Natural killer cell treated with Interleukin-12 subunit alpha and Interleukin-12 subunit beta and Interleukin-15 and Interleukin-18, amount 100 ng/mL, for 72 hours (primary cell): ENCODE results near the gene RYR3. TPM values are rescaled to one million over a fixed set of nuclear protein-coding genes. Genes with fewer than 3 reads are reported as not detected.
"Not testable (repeated sequence)": the region's sequence is repeated elsewhere in the genome, so short reads cannot be mapped to it uniquely, and the experiment has no call there.

Experiments
- ATAC-seq, 2 donors: fragments of 150-1000 bp; cut with Tn5 transposase in 1 of 2; sonication (Bioruptor Pico), chemical (Tn5 transposase) in 1 of 2; 2 replicates each; pipeline ENCODE4 v1.10.0; 2021
- DNase-seq: peaks from one replicate; pipeline ENCODE4 v3.0.0; 2022; ENCODE audit warnings: low spot score
- H3K27ac Mint-ChIP-seq, 2 donors: 1 replicate in 1 of 2; 2 replicates in 1 of 2; pipeline ENCODE4 v1.8.0; 2022; ENCODE audit warnings: mixed read lengths in 2 of 2, mild to moderate bottlenecking in 1 of 2, moderate library complexity in 1 of 2
- H3K27me3 Mint-ChIP-seq, 2 donors: 1 replicate in 1 of 2; 2 replicates in 1 of 2; pipeline ENCODE4 v1.8.0; 2022; ENCODE audit warnings: mixed read lengths in 2 of 2
- H3K36me3 Mint-ChIP-seq: one replicate; pipeline ENCODE4 v1.8.0; 2022; ENCODE audit warnings: mixed read lengths
- H3K4me1 Mint-ChIP-seq, 2 donors: 1 replicate in 1 of 2; 2 replicates in 1 of 2; pipeline ENCODE4 v1.8.0; 2022; ENCODE audit warnings: low read depth in 2 of 2, mixed read lengths in 2 of 2, mild to moderate bottlenecking in 1 of 2
- H3K4me3 Mint-ChIP-seq: one replicate; pipeline ENCODE4 v1.8.0; 2022; ENCODE audit warnings: mixed read lengths
- H3K9me3 Mint-ChIP-seq: 2 replicates; pipeline ENCODE4 v1.8.0; 2022; ENCODE audit warnings: mixed read lengths
- total RNA-seq, 2 donors: library from RNA; stranded (reverse); gene quantifications; one replicate each; pipeline ENCODE4 v1.2.3, GENCODE V29; 2022

RYR3 gene
- total RNA-seq, 2 donors from 2014 or later = not detected

DNA sequence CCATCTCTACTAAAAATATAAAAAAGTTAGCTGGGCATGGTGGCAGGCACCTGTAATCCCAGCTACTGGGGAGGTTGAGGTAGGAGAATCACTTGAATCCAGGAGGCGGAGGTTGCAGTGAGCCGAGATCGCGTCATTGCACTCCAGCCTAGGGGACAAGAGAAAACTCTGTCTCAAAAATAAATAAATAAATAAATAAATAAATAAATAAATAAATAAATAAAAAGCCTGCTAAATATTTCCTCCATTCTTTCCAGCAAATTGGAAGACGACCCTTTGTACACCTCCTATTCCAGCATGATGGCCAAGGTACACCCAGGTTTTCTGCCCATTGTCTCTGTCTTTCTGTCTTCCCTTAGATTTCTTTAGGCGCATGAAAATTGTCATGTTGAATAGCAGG is 508.7 kb downstream of the RYR3 start:
- not testable (repeated sequence) for H3K4me1 Mint-ChIP-seq, H3K9me3 Mint-ChIP-seq, ATAC-seq, DNase-seq, H3K36me3 Mint-ChIP-seq, H3K4me3 Mint-ChIP-seq, H3K27ac Mint-ChIP-seq
- peaks cover 3 to 12% of the 10 kb centered on the region in 2 donors for H3K27me3 Mint-ChIP-seq

- Mint-ChIP-seq H3K27me3 (peaks cover 8 to 9% of the 10 kb centered on the region in 2 donors), H3K4me3 (no peak overlapping the region), H3K4me1 (no peaks in the 10 kb centered on the region), H3K9me3 (no peaks in the 10 kb centered on the region), H3K27ac (no peak overlapping the region), H3K36me3 (no peaks in the 10 kb centered on the region)
- ATAC-seq (no peak), DNase-seq (no peak)
Measured at GRCh38 chr15:33822479-33822878, 511.7 kb downstream of the RYR3 start.

DNA sequence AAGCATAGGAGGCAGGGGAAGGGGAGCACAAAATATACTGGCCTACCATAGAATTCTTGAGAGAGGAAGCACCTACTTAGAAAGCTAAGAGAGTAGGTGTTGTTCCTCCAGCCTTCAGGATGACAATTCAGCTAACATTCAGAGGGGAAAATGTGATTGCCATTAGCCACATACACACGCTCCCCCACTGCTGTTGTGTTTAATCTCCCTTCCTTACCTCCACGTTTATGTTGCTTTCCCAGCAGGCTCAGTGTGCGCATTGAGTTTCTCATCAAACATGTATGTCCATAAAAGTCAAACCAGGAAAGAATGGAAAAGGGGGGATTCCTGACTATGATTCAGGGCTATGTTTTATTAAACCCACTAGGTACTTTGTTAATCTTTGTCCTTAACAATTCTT is 512.4 kb downstream of the RYR3 start:
- no peak overlapping the region for H3K27ac Mint-ChIP-seq
- peak in 1 of 2 donors; percentile 50 for ATAC-seq
- no peak for DNase-seq
- H3K9me3 Mint-ChIP-seq = no peaks in the 10 kb centered on the region
- H3K36me3 Mint-ChIP-seq = no peaks in the 10 kb centered on the region
- H3K4me3 Mint-ChIP-seq = no peak overlapping the region
- H3K27me3 Mint-ChIP-seq = peaks cover 4 to 6% of the 10 kb centered on the region in 2 donors
- H3K4me1 Mint-ChIP-seq = no peaks in the 10 kb centered on the region

DNA sequence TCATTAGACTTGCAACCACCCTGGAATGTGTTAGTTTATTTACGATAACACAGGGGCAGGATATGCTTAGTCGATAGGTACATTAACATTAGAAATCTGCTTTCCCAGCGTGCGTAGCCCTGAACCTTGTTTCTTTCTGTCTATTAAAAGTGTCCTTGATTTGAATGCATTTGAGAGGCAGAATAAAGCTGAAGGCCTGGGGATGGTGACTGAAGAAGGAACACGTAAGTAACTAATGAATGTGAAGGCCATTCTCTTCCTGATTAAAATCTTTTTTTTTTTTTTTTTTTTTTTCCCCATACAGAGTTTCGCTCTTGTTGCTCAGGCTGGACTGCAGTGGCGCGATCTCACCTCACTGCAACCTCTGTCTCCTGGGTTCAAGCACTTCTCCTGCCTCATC is 514.7 kb downstream of the RYR3 start:
- ATAC-seq (no peak), DNase-seq (no peak)
- no peak overlapping the region for H3K4me3 Mint-ChIP-seq
- peaks cover 0 to 7% of the 10 kb centered on the region in 2 donors for H3K27me3 Mint-ChIP-seq
- no peaks in the 10 kb centered on the region for H3K36me3 Mint-ChIP-seq
- H3K27ac Mint-ChIP-seq = no peak overlapping the region
- no peaks in the 10 kb centered on the region for H3K9me3 Mint-ChIP-seq
- no peaks in the 10 kb centered on the region for H3K4me1 Mint-ChIP-seq

DNA sequence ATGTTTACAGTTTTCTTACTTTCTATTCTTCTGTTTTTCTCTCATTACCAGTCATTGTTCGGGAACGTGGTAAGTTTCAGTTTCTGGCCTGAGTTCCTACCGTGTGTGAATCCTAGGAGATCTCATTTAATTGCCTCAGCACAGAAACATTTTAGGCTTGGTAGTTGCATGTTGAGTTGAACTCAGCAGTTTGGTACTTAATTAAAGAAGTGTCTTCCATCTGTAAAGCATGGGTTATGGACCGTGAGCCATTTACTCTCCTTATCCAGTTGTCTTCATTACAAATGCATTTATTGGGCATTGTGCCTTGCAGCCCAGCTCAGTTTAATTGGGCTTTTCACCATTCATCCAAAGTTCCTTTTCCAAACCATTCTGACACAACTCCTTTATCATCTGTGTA is 515.4 kb downstream of the RYR3 start:
- no peak overlapping the region for H3K27ac Mint-ChIP-seq
- H3K9me3 Mint-ChIP-seq = no peaks in the 10 kb centered on the region
- no peaks in the 10 kb centered on the region for H3K4me1 Mint-ChIP-seq
- H3K4me3 Mint-ChIP-seq = no peak overlapping the region
- ATAC-seq = no peak
- no peaks in the 10 kb centered on the region for H3K36me3 Mint-ChIP-seq
- no peak for DNase-seq
- peaks cover 0 to 9% of the 10 kb centered on the region in 2 donors for H3K27me3 Mint-ChIP-seq

DNA sequence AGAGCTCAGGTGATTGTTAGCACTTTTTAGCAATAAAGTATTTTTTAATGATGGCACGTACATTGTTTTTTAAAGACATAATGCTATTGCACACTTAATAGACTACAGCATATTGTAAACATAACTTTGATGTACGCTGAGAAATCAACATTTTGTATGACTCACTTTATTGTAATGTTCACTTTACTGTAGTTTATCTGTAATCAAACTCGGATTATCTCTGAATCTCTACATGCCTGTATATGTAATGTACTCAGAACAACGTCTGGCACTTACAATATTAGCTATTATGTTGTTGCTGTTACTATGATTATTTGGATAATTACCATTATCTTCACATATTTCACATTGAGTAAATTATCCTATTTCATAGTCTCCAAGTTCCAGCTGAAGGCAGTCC is 519.6 kb downstream of the RYR3 start:
- Mint-ChIP-seq H3K27ac (no peak overlapping the region), H3K4me3 (no peak overlapping the region), H3K4me1 (no peaks in the 10 kb centered on the region), H3K36me3 (no peaks in the 10 kb centered on the region), H3K9me3 (no peaks in the 10 kb centered on the region), H3K27me3 (peaks cover 2 to 9% of the 10 kb centered on the region in 2 donors)
- ATAC-seq (no peak), DNase-seq (no peak)

DNA sequence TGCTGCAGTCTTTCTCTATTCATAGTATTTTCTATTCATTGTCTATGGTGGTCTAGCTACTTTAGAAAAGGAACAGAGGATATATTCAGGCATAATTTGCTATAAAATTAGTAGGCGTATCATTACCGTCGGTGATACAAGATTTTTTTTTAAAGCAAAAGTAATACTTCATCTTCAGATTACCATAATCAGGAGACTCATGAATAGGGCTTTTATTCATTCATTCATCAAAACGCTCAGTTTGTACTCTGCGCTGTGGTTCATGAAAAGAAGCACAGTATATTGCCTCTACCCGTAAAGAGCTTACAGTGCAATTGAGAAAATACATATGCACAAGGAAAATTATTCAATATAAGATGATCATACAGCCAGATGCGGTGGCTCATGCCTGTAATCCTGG is 520.9 kb downstream of the RYR3 start:
- no peaks in the 10 kb centered on the region for H3K36me3 Mint-ChIP-seq
- H3K27ac Mint-ChIP-seq = no peak overlapping the region
- DNase-seq (no peak), ATAC-seq (no peak)
- no peaks in the 10 kb centered on the region for H3K4me1 Mint-ChIP-seq
- no peak overlapping the region for H3K4me3 Mint-ChIP-seq
- peaks cover 2 to 11% of the 10 kb centered on the region in 2 donors for H3K27me3 Mint-ChIP-seq
- no peaks in the 10 kb centered on the region for H3K9me3 Mint-ChIP-seq

DNA sequence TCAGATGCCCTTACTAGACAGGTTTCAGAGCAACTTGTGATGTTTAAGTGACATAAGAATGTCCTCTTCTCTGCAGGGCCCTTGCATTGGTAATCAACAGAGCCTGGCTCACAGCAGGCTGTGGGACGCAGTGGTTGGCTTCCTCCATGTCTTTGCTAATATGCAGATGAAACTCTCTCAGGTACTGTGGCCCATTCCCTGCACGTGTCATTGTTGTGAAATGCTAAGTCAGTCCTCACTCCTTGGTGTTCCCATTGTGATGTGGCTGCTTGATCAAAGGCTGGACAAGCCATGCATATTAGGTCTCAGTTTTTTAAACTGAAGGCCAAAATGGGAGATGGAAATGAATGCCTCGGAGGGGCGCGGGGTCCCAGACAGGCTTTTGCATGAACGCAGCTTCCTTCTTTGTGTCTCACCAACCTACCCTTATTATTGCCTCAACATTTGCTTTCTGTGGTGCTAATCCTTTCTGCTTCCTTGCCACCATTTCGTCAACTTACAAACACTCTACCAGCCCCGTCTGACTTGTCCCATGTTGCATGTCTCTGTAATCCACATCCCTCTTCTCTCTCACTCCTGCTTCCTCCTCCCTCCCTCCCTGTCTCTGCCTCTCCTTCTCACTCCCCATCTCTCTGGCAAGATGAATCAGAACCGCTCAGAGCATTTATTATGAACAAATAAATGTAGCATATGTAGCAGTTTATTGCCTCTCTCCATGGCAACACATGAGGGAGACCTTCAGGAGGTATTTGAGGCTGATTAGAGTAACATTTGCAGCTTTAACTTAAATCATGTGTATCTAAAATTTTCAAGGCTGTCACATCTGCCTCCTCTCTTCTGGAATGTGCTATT is 524.4 kb downstream of the RYR3 start:
- Mint-ChIP-seq H3K9me3 (no peaks in the 10 kb centered on the region), H3K4me3 (no peak overlapping the region), H3K27ac (no peak overlapping the region), H3K4me1 (no peaks in the 10 kb centered on the region), H3K36me3 (no peaks in the 10 kb centered on the region), H3K27me3 (peaks cover 2 to 30% of the 10 kb centered on the region in 2 donors)
- DNase-seq = no peak
- no peak for ATAC-seq

- H3K36me3 Mint-ChIP-seq = no peaks in the 10 kb centered on the region
- H3K4me1 Mint-ChIP-seq = no peaks in the 10 kb centered on the region
- no peak overlapping the region for H3K4me3 Mint-ChIP-seq
- peaks cover 0 to 38% of the 10 kb centered on the region in 2 donors for H3K27me3 Mint-ChIP-seq
- no peaks in the 10 kb centered on the region for H3K9me3 Mint-ChIP-seq
- DNase-seq = no peak
- ATAC-seq = no peak
- no peak overlapping the region for H3K27ac Mint-ChIP-seq
Measured at GRCh38 chr15:33837294-33837693, 526.5 kb downstream of the RYR3 start.

DNA sequence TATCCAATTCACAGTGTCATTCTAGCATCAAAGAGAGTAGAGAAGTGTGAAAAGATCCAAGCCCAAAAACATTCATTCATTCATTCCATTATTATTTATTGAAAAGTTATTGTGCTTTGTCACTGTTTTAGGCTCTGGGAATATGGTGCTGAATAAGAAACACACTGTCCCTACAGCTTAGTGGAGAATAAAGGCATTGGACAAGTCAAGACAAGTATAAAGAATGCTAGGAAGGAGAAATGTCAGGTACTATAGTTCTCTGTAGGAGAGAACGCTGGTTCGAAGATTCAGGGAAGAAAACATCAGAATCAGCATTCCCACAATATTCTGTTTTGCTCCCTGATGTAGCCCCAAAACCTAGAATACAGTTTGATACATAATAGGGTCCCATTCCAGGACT is 528.8 kb downstream of the RYR3 start:
- DNase-seq (no peak), ATAC-seq (no peak)
- Mint-ChIP-seq H3K9me3 (no peaks in the 10 kb centered on the region), H3K27ac (no peak overlapping the region), H3K36me3 (no peaks in the 10 kb centered on the region), H3K4me1 (no peaks in the 10 kb centered on the region), H3K4me3 (no peak overlapping the region), H3K27me3 (peaks cover 0 to 38% of the 10 kb centered on the region in 2 donors)

- no peak overlapping the region for H3K4me3 Mint-ChIP-seq
- no peaks in the 10 kb centered on the region for H3K4me1 Mint-ChIP-seq
- H3K27me3 Mint-ChIP-seq = peaks cover 0 to 34% of the 10 kb centered on the region in 2 donors
- DNase-seq (no peak), ATAC-seq (no peak)
- no peaks in the 10 kb centered on the region for H3K36me3 Mint-ChIP-seq
- H3K9me3 Mint-ChIP-seq = no peaks in the 10 kb centered on the region
- no peak overlapping the region for H3K27ac Mint-ChIP-seq
Measured at GRCh38 chr15:33840615-33841014, 529.8 kb downstream of the RYR3 start.

DNA sequence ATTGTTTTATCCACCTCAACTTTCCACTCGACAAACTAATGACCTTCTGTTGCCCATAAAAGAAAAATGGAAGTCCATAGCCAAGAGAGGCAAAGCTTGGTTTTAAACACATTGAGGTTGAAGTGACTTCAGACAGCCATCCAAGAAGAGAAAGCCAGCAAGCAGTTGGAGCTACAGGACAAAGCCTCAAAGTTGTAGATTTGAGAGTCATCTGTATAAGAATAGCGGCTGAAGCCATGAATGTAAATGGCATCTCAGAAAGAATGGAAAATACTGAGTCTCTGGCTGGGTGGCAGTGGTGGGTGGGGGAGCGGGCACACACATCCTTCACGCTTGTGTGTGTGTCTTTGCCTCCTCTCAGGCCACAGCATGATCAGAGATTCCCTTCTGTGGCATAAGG is 533.4 kb downstream of the RYR3 start:
- Mint-ChIP-seq H3K4me1 (no peaks in the 10 kb centered on the region), H3K36me3 (no peaks in the 10 kb centered on the region), H3K9me3 (no peaks in the 10 kb centered on the region), H3K4me3 (no peak overlapping the region), H3K27ac (no peak overlapping the region), H3K27me3 (peaks cover 0 to 17% of the 10 kb centered on the region in 2 donors)
- ATAC-seq (no peak), DNase-seq (no peak)

GRCh38 chr15:33844597-33844996 is 533.8 kb downstream of the RYR3 start:
- H3K9me3 Mint-ChIP-seq = no peaks in the 10 kb centered on the region
- peaks cover 0 to 13% of the 10 kb centered on the region in 2 donors for H3K27me3 Mint-ChIP-seq
- no peak overlapping the region for H3K4me3 Mint-ChIP-seq
- H3K27ac Mint-ChIP-seq = no peak overlapping the region
- H3K36me3 Mint-ChIP-seq = no peaks in the 10 kb centered on the region
- H3K4me1 Mint-ChIP-seq = no peaks in the 10 kb centered on the region
- no peak for ATAC-seq
- DNase-seq = no peak

- DNase-seq (no peak), ATAC-seq (no peak)
- H3K4me3 Mint-ChIP-seq = no peak overlapping the region
- H3K4me1 Mint-ChIP-seq = no peaks in the 10 kb centered on the region
- H3K27ac Mint-ChIP-seq = no peak overlapping the region
- H3K9me3 Mint-ChIP-seq = no peaks in the 10 kb centered on the region
- no peaks in the 10 kb centered on the region for H3K36me3 Mint-ChIP-seq
- H3K27me3 Mint-ChIP-seq = peaks cover 0 to 6% of the 10 kb centered on the region in 2 donors
Measured at GRCh38 chr15:33846142-33846541, 535.4 kb downstream of the RYR3 start.

GRCh38 chr15:33846862-33847261 is 536.1 kb downstream of the RYR3 start:
- no peak for DNase-seq
- no peaks in the 10 kb centered on the region for H3K27me3 Mint-ChIP-seq
- no peak overlapping the region for H3K4me3 Mint-ChIP-seq
- no peaks in the 10 kb centered on the region for H3K36me3 Mint-ChIP-seq
- H3K9me3 Mint-ChIP-seq = no peaks in the 10 kb centered on the region
- ATAC-seq = no peak
- H3K4me1 Mint-ChIP-seq = no peaks in the 10 kb centered on the region
- H3K27ac Mint-ChIP-seq = no peak overlapping the region
